ENCODE measurements around the gene CEMP1. TPM values are rescaled to one million over a fixed set of nuclear protein-coding genes. Genes with fewer than 3 reads are reported as not detected.

Gene CEMP1
- total RNA-seq, 1 experiment from 2014 or later: not detected

GRCh38 chr16:2498531-2499253, 32.5 kb downstream of the CEMP1 start:
- Histone ChIP-seq H3K23ac (ENCODE audit: insufficient read length, low read depth, low read length) (no peak overlapping the region), H2BK20ac (ENCODE audit: low read depth, low read length, poor library complexity, severe bottlenecking) (no peak overlapping the region), H3K79me1 (ENCODE audit: insufficient read depth, low read depth, low read length, poor library complexity, severe bottlenecking) (no peaks in the 10 kb centered on the region), H2AFZ (ENCODE audit: low read length) (no peak overlapping the region), H2AK5ac (ENCODE audit: insufficient read length, low read length) (no peak overlapping the region), H3K27me3 (ENCODE audit: insufficient read depth, low read length) (no peaks in the 10 kb centered on the region), H3K79me2 (ENCODE audit: insufficient read depth, low read length) (no peaks in the 10 kb centered on the region), H3T11ph (ENCODE audit: low read length) (no peak overlapping the region), H3K56ac (ENCODE audit: insufficient read length, low read depth, low read length) (no peak overlapping the region), H4K8ac (replicated peaks; ENCODE audit: insufficient read length, low read depth, low read length) (no peak overlapping the region), H4K5ac (ENCODE audit: insufficient read length, low read depth, low read length) (no peak overlapping the region), H3K4ac (ENCODE audit: low read depth, low read length) (no peak overlapping the region), H3K4me2 (ENCODE audit: insufficient read depth, insufficient read length, low read length) (no peak overlapping the region), H3K4me1 (ENCODE audit: insufficient read depth, low read length) (no peaks in the 10 kb centered on the region), H2BK15ac (ENCODE audit: low read depth, low read length) (no peak overlapping the region), H4K91ac (ENCODE audit: insufficient read length, low read depth, low read length) (no peak overlapping the region), H2BK12ac (ENCODE audit: insufficient read length, low read depth, low read length) (no peak overlapping the region), H3K9ac (ENCODE audit: extremely low read depth, insufficient read length, low read length) (no peak overlapping the region), H2BK5ac (ENCODE audit: insufficient read length, low read length) (no peak overlapping the region), H3K23me2 (ENCODE audit: insufficient read length, low read depth, low read length, poor library complexity, severe bottlenecking) (peaks cover 3% of the 10 kb centered on the region), H4K20me1 (ENCODE audit: control insufficient read depth, insufficient read depth, insufficient read length) (no peaks in the 10 kb centered on the region), H3K18ac (ENCODE audit: insufficient read length, low read depth, low read length) (no peak overlapping the region), H3K27ac (ENCODE audit: insufficient read length, low read depth, low read length) (no peak overlapping the region), H3K14ac (ENCODE audit: insufficient read depth, low read length) (no peak overlapping the region), H2BK120ac (ENCODE audit: low read depth, low read length, poor library complexity, severe bottlenecking) (no peak overlapping the region), H3K9me3 (ENCODE audit: control insufficient read depth, low read depth, low read length) (no peaks in the 10 kb centered on the region)
- no peak overlapping the region for H3K4me3 Mint-ChIP-seq
- TF ChIP-seq CTCF (conservative IDR thresholded peaks at IDR 0.05): no peak
- H3K36me3 Mint-ChIP-seq (ENCODE audit: insufficient read depth in 1 of 3, low read depth in 3 of 3): peaks cover 0 to 18% (median 4%) of the 10 kb centered on the region in 3 experiments; a peak in 4 of 7 replicates
- no peaks in the 10 kb centered on the region for H3K9me3 Mint-ChIP-seq
- no peak for DNase-seq
- H3K27ac Mint-ChIP-seq: no peak overlapping the region
- H3K27me3 Mint-ChIP-seq (ENCODE audit: low read depth): no peaks in the 10 kb centered on the region
- peaks cover 3 to 5% of the 10 kb centered on the region in 2 experiments for H3K4me1 Mint-ChIP-seq
- WGBS (ENCODE audit: extremely low coverage, insufficient read length, low lambda C conversion rate): no CpG with 5 or more reads among the region's 15 CpGs
